ENCODE results near the gene SLC10A2.
"Not testable (repeated sequence)": the region's sequence is repeated elsewhere in the genome, so short reads cannot be mapped to it uniquely, and the experiment has no call there.

Gene SLC10A2, protein sequence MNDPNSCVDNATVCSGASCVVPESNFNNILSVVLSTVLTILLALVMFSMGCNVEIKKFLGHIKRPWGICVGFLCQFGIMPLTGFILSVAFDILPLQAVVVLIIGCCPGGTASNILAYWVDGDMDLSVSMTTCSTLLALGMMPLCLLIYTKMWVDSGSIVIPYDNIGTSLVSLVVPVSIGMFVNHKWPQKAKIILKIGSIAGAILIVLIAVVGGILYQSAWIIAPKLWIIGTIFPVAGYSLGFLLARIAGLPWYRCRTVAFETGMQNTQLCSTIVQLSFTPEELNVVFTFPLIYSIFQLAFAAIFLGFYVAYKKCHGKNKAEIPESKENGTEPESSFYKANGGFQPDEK

DNA sequence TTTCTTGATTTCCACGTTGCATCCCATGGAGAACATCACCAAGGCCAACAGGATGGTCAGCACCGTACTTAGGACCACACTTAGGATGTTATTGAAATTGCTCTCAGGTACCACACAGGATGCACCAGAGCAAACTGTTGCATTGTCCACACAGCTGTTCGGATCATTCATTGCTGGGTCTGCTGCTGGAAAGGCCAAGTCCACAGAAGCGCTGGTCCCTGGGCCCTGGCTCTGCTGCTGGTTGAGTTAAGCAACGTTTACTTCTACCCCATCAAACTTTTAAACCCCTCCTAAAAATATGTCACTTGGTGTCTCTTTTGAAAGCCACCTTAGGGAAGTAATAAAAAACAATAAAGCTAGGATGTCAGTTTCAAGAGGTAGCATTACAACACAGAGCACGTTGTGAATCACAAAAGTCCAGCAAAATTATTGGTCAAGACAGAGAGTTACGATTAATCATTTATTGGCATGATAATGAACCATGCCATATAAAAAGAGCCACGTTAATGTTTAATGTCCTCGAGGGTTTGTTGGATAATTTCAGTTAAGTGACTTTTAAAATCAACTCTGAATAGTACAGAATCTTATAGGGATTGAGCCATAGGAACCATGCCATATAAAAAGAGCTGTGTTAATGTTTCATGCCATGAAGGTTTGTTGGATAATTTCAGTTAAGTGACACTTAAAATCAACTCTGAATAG is at the start of gene SLC10A2:
SLC10A2 (minus strand) TSS at position 339 of the 702 bp plus-strand sequence; CDS start at position 171, 168 bp downstream.
- no peak for DNase-seq (ENCODE audit: low spot score)

DNA sequence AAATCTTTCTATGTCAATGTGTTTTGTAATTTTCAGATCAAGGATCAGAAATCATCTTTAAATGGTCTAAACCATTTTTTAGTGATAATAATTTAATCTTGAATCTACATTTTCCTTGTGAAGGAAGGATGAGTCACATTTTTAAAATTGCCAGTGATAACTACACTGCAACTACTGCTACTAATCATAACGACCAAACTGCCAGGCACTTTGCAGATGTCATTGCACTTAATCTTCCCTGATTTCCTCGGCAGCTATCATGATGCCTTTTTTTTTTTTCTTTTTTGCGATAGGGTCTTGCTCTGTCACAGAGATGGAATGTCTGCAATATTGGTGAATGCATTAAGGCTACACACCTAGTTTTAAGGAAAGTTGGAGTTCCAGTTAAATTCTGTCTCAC is 41.4 kb upstream of the SLC10A2 start:
- DNase-seq (ENCODE audit: low spot score) = no peak

DNA sequence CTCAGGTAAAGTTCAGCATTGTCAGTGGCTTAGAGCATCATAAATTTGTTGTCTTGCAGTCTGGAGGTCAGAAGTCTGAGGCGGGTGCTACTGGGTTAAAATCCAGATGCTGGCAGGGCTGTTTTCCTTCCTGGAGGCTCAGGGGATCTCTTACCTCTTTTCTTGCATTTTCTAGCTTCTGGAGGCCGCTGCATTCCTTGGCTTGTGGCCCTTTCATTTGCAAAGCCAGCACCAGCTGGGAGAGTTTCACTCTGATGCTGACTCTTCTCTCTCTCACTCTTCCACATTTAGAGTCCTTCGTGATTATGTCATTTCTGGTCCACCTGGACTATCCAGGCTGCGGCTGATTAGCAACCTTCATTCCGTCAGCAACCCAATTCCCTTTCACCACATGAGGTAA is 38.1 kb upstream of the SLC10A2 start:
- DNase-seq (ENCODE audit: low spot score) = no peak

DNA sequence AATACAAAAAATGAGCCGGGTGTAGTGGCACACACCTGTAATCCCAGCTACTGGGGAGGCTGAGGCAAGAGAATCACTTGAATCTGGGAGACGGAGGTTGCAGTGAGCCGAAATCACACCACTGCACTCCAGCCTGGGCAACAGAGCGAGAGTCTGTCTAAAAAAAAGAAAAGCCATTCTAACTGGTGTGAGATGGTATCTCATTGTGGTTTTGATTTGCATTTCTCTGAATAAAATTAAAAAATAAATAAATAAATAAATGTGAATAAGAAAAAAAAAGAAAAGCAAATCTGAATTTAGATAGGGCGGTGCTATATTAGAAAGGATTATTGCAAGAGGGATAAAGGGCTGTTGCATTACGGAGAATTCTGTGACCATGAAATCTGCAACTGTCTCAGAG is 37.2 kb upstream of the SLC10A2 start:
- DNase-seq (ENCODE audit: low spot score) = not testable (repeated sequence)

DNA sequence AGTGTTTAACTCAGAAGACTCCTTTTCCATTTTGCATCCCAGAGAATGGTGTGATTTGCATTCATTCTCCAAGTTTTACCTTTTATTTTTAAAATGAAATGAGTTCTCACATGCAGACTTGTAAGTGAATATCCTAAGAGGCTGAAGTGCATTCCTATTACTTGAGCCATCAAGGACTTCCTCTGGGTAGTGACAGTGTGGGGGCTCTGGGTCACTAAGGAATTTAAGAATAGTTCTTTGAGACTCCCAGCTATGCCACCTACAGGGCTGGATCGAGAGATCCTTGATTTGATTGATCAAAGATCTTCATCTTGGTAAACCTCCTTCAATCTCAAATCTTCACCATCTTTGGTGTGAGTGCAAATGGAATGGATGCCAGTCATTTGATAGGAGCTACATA is 36.3 kb upstream of the SLC10A2 start:
- DNase-seq (ENCODE audit: low spot score) = no peak

DNA sequence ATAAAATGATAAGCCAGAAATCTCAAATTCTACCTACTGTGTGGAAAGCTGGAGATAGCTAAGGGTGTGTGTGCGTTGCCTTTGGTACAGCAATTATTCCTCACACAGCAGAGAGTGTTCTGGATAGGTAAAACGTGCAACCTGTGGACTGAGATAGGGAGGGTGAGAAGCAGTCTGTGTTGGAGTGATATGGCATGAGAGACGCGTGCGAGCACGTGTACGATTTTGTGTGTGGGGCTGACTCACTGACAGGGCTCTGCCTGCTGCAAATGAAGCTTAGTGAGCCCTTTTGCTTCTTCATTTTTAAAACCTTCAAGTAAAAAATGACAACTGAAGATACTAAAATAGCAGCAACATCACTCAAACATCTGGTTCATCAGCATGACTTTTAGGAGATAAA is 35.7 kb upstream of the SLC10A2 start:
- DNase-seq (ENCODE audit: low spot score) = no peak

DNA sequence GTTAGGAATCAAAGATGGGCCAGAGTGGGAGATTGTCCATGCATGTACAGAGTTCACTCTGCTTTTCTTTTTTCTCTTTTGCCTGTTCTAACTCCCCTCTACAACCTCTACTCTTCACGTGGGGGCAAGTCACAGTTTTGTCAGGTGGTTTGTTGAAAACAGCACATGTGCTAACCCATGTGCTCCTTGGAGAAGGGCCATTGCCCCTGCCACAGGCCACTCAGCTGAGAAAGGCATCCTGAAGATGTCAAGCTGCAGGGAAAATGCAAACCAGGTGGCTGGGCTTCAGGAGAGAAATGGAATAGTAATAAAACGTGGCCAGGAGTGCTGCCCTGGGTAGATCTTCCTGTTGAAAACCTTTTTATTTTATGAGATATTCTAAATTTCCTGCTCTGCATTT is 35.3 kb upstream of the SLC10A2 start:
- DNase-seq (ENCODE audit: low spot score) = no peak

DNA sequence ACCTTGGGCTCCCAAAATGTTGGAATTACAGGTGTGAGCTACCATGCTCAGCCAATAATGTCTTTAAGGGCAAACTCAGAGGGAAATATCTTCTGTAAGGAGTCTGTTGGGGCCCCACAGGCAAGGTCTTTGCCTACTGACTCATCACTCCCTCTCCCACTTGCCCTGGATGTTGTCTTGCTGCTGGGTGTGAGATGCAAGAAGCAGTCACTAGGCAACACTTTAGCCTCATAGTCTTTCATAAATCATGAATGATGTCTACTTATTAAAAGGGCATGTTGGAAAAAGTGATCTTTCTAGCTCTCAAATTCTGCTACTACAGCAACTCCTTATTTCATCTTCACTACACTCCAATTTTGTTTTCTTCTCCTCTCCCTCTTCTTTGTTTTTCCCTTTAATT is 34.6 kb upstream of the SLC10A2 start:
- no peak for DNase-seq (ENCODE audit: low spot score)

DNA sequence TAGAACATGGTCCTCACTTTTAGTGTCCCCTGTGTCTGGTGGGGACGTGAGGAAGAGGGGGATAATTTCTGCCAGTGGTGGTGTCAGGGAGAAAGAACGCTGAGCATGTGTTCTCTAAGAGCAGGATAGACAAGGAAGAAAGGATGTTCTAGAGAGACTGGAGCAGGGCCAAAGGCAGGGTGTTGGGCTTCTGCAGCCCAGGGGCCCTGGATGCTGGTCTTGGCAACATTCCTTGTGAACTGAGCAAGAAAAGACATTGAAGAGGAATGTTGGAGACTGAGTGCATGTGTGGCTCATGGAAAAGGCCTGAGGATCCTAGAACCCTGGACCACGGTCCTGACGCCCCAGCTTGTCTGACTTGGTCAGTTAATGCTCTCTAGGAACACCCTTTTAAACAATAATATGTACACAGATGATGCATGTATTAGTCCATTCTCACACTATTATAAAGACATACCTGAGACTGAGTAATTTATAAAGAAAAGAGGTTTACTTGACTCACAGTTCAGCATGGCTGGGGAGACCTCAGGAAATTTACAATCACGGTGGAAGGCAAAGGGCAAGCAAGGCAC is 33.6 kb upstream of the SLC10A2 start:
- no peak for DNase-seq (ENCODE audit: low spot score)

DNA sequence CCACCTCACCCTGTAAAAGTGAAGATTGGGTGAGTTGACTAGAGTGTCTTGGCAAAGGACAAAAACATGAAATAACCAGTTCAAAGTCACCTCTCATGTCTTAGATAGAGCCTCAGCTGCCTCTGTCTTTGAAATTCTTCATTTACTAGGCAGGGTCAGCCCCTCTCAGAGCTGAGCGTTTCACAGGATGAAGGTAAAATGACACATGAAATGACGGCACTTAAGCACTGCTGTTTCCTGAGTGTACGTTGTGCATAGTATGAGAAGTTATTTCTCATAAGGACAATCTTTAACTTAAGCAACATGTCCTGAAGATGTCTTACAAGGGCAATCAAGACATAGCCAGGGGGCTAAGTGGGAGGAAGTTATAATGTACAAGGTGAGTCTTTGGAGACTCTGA is 32.3 kb upstream of the SLC10A2 start:
- no peak for DNase-seq (ENCODE audit: low spot score)

DNA sequence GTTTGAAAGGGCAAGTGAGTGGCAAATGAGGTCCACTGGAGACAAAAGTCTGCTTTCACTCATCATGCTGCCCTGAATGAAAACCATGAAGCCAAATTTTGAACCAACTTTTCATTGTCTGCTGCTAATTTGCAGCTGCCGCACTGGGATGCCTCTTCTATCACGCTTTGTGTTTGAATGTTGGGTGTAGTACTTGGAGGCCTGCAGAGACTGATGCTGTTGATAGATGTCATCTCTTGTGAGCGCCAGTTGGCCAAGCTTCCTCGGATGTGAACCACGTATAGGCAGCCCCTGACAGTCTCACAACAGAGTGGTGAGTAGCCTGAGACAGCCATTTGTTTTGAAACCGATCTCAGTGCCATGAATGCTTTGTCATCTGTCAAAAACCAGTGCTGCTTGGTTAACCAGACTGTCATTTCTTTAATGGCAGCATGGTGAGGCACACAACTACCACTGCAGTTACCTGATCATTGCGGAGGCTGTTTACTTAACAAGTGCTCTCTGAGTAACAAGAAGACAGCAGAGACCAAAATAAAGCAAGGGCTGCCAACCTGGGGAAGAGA is 31.2 kb upstream of the SLC10A2 start:
- no peak for DNase-seq (ENCODE audit: low spot score)

DNA sequence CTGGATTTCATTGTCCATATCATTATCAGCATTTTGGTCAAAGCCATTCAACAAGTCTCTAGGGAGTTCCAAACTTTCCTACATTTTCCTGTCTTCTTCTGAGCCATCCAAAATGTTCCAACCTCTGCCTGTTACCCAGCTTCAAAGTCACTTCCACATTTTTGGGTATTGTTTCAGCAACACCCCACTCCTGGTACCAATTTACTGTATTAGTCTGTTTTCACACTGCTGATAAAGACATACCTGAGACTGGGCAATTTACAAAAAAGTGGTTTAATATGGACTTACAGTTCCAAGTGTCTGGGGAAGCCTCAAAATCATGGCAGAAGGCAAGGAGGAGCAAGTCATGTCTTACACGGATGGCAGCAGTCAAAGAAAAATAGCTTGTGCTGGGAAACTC is 27.4 kb upstream of the SLC10A2 start:
- not testable (repeated sequence) for DNase-seq (ENCODE audit: low spot score)

DNA sequence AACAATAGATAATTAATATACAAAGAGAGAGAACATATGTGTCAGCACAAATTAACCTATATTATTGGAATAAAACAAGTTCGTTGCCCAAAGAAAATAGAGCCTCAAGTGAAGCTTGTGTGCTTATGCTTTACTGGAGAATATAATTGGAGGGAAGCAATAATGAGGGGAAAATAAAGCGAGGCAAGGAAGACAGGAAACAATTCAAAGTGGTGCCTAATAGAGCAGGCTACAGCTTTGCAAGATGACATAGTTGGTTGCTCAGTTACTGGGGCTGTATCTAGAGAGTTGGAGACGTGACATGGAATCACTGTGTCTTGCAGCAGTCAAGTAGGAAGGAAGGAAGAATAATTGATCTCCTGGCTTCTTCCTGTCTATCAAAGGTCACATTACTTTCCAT is 21.1 kb upstream of the SLC10A2 start:
- DNase-seq (ENCODE audit: low spot score) = no peak

DNA sequence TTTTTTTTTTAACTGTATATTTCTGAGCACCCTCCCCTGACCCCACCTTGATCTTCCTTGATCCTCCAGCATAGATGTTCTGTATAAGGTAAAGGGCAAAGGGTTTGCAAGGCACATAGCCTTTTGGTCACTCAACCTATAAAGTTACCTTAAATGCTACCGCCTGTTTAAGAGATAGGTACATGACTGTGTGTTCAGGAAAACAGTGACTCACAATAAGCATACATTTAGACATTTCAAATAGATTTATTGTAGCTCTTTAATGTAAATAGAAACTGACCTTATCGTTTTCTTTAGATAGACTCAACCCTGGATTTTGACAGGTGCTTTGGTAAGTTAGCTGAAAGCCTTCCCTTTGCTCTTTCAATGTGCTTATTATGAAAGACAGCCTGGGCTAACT is 15.2 kb upstream of the SLC10A2 start:
- DNase-seq (ENCODE audit: low spot score) = no peak

DNA sequence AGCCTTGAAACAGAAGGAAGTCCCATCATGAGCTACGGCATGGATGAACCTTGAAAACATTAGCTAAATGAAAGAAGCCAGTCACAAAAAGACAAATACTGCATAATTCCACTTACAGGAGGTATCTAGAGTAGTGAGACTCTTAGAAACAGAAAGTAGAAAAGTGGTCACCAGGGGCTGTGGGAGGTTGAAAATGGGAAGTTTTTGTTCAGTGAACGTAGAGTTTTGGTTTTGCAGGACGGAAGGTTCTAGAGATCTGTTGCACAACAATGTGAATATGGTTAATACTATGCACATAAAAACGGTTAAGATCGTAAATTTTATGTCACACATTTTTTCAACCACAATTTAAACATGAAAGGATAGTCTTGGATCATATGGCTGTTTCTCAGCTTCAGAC is 11.9 kb upstream of the SLC10A2 start:
- DNase-seq (ENCODE audit: low spot score) = no peak

DNA sequence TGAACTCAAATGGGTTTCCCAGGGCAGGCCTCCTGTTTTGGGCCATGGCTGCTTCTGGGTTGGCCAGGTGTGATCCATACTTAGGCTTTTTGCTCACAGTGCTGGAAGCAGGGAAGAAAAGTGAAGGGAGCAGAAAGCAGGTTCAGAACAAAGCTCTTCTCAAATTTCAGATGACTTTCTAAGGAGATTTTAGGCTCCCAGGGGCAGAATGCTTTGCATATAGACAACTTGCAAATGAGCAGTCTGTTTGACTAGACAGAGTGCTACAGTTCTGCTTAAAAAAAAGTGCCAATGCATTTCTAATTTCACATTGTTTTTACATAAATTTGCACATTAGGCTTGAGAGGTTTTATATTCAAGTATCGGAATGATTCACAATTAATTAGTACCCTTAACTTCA is 2.6 kb upstream of the SLC10A2 start:
- no peak for DNase-seq (ENCODE audit: low spot score)

DNA sequence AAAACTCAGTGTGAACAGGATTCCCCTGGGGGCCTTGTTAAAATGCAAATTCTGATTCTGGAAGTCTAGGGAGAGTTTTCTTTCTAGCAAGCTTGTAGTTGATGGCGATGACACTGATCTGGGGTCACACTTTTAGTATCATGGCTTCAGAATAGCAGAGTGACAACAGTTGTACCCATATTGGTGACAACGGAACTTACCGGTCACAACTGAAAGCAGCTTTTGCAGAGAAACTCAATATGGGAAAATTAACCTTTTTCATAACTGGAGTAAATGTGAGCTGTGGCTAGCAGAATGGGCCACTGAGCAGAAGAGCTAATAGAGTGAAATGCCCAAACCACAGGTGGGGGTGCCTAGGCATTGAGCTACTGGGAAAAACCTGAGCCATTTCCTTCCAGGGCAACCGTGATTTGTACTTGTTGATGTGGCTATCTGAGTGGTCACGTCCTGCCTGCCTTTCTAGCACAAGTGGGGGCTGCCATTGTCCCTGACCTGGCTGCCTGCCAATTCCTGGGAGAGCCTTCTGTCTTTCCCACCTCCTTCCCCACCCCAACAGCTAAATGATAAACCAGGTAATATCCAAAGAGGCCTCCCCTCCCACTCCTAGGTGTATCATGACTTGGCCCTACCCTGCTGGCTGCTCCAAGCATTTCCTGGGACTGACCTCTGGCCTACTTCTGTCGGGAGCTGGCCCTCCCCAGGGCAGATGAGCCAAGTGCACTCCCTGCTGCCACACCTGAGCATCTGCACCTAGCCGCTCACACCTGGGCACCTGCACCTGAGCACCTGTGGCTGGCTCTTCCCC is 1.7 kb upstream of the SLC10A2 start:
- no peak for DNase-seq (ENCODE audit: low spot score)

DNA sequence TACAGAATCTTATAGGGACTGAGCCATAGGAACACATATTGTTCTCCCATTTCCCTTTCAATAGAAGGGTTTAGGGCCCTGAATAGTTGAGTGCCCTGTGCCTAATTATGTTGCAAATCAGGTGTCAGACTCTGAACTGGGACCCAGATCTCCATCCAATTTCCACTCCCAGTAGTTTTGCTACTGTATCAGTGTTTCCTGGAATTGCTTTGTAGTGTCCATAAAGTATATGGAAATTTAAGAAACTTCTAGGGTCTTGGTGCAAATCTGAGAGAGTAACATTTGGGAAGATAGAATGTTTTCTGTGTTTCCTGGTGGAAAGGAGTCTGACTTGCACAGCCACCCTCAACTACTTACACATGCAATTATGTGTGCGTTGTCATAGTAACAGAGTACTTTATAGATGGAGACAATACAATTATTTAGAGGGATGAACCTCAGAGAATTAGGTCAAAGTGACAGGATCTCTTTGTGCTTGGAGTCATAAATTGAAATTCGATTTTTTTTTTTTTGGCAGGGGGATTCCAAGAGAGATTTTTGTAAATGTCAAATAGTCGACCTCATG is 646 bp upstream of the SLC10A2 start:
- no peak for DNase-seq (ENCODE audit: low spot score)

DNA sequence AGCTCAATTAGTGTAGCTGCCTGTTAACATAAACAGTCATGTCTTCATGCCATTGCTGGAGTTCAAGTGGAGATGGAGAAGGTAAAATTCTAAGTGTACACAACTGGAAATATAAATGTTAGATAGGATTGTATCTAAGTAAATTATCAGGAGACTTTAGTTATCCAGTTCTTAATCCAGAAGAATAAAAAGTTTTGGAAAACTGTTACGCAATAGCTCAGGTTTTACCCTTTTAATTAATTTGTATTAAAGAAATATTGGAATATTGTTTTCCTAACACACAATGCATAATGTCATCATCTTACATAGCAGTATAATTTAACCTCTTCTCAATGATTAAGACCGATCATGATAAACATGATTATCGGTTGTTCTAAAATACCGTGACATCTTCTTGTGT is 2.8 kb downstream of the SLC10A2 start:
- no peak for DNase-seq (ENCODE audit: low spot score)

DNA sequence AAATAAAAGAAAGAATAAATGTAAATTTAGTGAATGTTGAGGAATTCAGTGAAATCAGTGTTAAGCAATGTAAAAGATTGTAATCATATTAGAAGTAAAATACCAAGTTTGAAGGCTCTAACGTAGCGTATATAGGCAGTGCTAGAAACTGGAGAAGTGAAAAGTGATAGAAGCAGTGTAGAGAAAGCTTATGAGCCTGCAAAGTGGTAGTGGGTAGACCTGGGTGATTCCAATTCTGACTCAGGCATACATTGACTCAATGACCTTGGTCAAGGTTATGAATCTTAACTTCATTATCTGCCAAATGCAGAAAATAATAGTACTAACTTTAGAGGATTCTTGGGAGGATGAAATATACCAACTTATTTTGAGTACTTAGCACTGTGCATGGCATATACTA is 4.1 kb downstream of the SLC10A2 start:
- no peak for DNase-seq (ENCODE audit: low spot score)

DNA sequence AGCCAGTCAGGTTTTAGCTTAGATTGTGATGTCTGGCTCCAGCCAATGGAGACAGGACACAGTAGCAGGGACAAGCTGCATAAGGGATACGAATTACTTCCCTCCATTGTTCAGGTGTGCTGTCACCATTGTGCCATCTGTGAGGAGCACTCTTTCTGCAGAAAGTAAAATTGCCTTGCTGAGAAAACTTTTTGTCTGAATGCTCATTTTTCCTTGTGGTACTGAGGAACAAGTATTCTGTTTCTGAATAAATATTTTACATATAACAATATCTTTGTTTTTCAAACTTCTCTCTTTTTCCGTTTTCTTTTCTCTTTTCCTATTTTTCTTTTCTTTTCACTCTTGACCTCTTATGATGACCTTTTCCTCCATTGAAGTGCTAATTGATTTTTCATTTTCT is 10.2 kb downstream of the SLC10A2 start:
- no peak for DNase-seq (ENCODE audit: low spot score)

DNA sequence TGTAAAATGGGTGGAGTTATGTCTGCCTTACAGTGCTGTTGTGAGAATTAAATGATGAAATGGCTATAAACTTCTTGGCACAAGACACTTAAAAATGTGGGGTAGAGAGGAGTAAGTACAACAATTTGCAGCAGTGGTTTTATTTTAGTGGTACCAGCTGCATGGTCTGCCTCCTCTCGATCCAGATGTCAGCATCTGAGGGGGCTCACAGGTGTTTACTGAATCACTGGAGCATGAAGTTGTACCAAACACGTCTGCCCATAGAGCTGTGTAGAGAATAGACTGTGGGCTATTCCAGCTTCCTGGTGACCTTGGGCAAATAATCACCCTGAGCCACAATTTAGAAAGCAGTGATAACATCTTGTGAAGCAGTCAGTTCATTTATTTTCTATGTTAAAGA is 11.1 kb downstream of the SLC10A2 start:
- DNase-seq (ENCODE audit: low spot score) = no peak
